Uterus (tissue), 4 donors: ENCODE results near the gene EVA1C. TPM values are rescaled to one million over a fixed set of nuclear protein-coding genes. Genes with fewer than 3 reads are reported as not detected.

Experiments
- DNase-seq, 2 donors: peaks; one replicate each; pipeline ENCODE4 v3.0.0-alpha.2; 2019 to 2020
- H3K27ac ChIP-seq, 2 donors: fragments of 200-600 bp; sonication (generic); 1 replicate in 1 of 2; 2 replicates in 1 of 2; pipeline ENCODE4 v1.5.1; 2016 to 2018
- H3K27me3 ChIP-seq, 2 donors: fragments of 200-600 bp; sonication (generic); one replicate each; pipeline ENCODE4 v1.5.1; 2018 to 2019; ENCODE audit warnings: control low read depth in 1 of 2
- H3K36me3 ChIP-seq, 2 donors: fragments of 200-600 bp; sonication (generic); one replicate each; pipeline ENCODE4 v1.5.1; 2019; ENCODE audit warnings: control low read depth in 1 of 2
- H3K4me1 ChIP-seq, 2 donors: fragments of 200-600 bp; sonication (generic); one replicate each; pipeline ENCODE4 v1.5.1; 2018 to 2019; ENCODE audit warnings: control low read depth in 1 of 2
- H3K4me3 ChIP-seq, 2 donors: fragments of 200-600 bp; sonication (generic); 1 replicate in 1 of 2; 2 replicates in 1 of 2; pipeline ENCODE4 v1.5.1; 2018 to 2019; ENCODE audit warnings: mild to moderate bottlenecking in 1 of 2
- H3K9me3 ChIP-seq, 2 donors: fragments of 200-600 bp; sonication (generic); one replicate each; pipeline ENCODE4 v1.5.1; 2019; ENCODE audit warnings: control low read depth in 1 of 2
- CTCF ChIP-seq, 4 experiments: fragments of 200-600 bp in 2 of 4; fragments of 450-650 bp in 2 of 4; sonication (generic) in 2 of 4; IDR thresholded peaks; one replicate each; pipeline ENCODE4 v1.5.1; 2016 to 2019; ENCODE audit warnings: antibody characterized with exemption in 4 of 4, mild to moderate bottlenecking in 2 of 4, moderate library complexity in 1 of 4
- POLR2A ChIP-seq, 2 donors: fragments of 450-650 bp; IDR thresholded peaks; one replicate each; pipeline ENCODE4 v1.6.1; 2016; ENCODE audit warnings: antibody characterized with exemption in 2 of 2, mild to moderate bottlenecking in 1 of 2, moderate library complexity in 1 of 2
- intact Hi-C: fragments of 100-400 bp; cut with DNase I; formaldehyde crosslinking; loops from one replicate; pipeline ENCODE4 v1.15.1; 2023; ENCODE audit warnings: low total_unique reads
- total RNA-seq, 4 donors: library from RNA; depleted of rRNA in 3 of 4; stranded (reverse); fragments of >200 nt in 3 of 4; gene quantifications; one replicate each; pipeline versions ENCODE4 v1.1.0 to v1.2.4, GENCODE V29; 2014 to 2023
- donor health status: DM: yes; HTN: yes; CAD: no.

EVA1C gene
- 100 to 1,000 TPM in 1 of 4 donors, 10 to 100 TPM in 2, 1 to 10 TPM in 1; 8.3 to 105 (median 48.7) TPM for total RNA-seq

DNA sequence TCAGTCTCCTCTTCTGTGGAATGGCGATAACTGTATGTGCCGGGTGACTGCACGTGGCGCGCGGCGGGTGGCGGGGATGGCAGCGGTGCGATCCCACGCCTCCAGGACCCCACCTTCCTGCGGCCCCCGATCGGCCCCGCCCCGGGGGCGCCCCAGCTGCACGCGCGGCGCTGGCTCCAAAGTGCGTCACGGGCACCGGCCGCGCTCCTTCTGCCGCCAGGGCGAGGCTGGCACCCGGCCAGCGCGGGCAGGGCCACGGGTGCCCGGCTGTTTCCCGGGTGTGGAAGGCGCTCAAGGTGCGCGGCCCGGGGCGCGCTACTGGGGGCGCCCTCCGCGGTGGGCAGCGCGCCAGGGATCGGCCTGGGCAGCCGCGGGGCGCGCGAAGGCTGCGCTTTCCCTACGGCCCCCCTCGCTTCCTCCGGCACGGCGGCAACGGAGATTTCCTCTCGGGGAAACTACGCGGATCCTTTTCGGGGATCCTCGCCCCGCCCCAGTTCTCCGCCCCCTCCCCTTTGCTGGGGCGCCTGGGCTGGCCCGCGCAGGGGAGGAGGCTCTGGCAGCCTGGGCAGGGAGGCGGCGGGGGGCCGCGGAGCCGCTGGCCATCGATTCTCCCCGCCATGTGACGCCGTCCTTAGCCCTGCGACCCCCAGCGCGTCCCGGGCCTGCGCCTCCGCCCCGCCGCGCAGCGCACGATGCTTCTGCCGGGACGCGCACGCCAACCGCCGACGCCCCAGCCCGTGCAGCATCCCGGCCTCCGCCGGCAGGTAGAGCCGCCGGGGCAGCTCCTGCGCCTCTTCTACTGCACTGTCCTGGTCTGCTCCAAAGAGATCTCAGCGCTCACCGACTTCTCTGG is at the start of gene EVA1C:
Gene EVA1C (plus strand): TSS at position 545 of the 853 bp plus-strand sequence. CDS start 148 bp downstream, at position 693.
- H3K4me1 ChIP-seq: peaks cover 0 to 14% of the 10 kb centered on the region in 2 donors
- peak within 1 kb of the TSS; percentile 98 to 100 for H3K27ac ChIP-seq
- peak within 1 kb of the TSS; percentile 72 to 90 for H3K4me3 ChIP-seq
- no peaks in the 10 kb centered on the region for H3K36me3 ChIP-seq
- H3K9me3 ChIP-seq: no peaks in the 10 kb centered on the region
- no peaks in the 10 kb centered on the region for H3K27me3 ChIP-seq
- intact Hi-C loops: loop anchor here (10.0 kb wide), 1 partner anchor 192 kb away; no protein-coding TSS in a partner anchor
- peak; percentile 77 to 82 for DNase-seq
- TF ChIP-seq CTCF (IDR thresholded peaks at IDR 0.05): peak in 3 of 4 experiments; percentile 22 to 52 (median 46)
- TF ChIP-seq POLR2A (IDR thresholded peaks at IDR 0.05): peak; percentile 56 to 76

GRCh38 chr21:32364387-32364786 is 48.1 kb upstream of the EVA1C start:
- intact Hi-C loops: no loop called here
- H3K36me3 ChIP-seq: no peaks in the 10 kb centered on the region

DNA sequence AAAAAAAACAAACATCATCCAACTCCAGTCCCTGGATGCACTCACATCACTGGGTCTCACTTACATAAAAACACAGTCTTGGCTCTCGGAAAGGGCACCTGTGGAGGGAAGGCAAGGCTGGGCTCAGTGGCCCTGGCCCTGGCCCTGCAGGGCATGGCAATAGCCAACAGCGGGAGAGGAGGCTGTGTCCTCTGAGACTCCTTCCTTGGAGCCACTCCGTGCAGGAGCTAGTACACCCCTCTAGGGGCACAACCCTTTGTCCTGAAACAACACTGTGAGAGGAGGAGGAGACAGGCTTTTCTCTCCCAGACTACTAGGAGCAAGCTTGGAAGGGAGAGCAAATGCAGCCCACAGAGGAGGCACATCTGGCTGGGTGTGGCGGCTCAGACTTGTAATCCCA is 47.7 kb upstream of the EVA1C start:
- intact Hi-C loops: no loop called here
- Histone ChIP-seq H3K4me3 (no peak overlapping the region), H3K36me3 (no peaks in the 10 kb centered on the region), H3K27me3 (no peaks in the 10 kb centered on the region), H3K9me3 (no peaks in the 10 kb centered on the region), H3K4me1 (peaks cover 12 to 15% of the 10 kb centered on the region in 2 donors), H3K27ac (peak overlapping the region; percentile 92 to 99)
- TF ChIP-seq CTCF (IDR thresholded peaks at IDR 0.05) (peak in 1 of 4 experiments; percentile 7), POLR2A (IDR thresholded peaks at IDR 0.05) (no peak)
- no peak for DNase-seq

More at GRCh38 chr21:32364387-32364786, 48.1 kb upstream of the EVA1C start:
- DNase-seq: peak in 1 of 2 donors; percentile 47
- TF ChIP-seq POLR2A (IDR thresholded peaks at IDR 0.05): peak in 1 of 2 donors; percentile 22
- no peak for TF ChIP-seq CTCF (IDR thresholded peaks at IDR 0.05)
- Histone ChIP-seq H3K27ac (peak overlapping the region; percentile 92 to 99), H3K4me3 (no peak overlapping the region), H3K9me3 (no peaks in the 10 kb centered on the region), H3K4me1 (peaks cover 10 to 15% of the 10 kb centered on the region in 2 donors), H3K27me3 (no peaks in the 10 kb centered on the region)

DNA sequence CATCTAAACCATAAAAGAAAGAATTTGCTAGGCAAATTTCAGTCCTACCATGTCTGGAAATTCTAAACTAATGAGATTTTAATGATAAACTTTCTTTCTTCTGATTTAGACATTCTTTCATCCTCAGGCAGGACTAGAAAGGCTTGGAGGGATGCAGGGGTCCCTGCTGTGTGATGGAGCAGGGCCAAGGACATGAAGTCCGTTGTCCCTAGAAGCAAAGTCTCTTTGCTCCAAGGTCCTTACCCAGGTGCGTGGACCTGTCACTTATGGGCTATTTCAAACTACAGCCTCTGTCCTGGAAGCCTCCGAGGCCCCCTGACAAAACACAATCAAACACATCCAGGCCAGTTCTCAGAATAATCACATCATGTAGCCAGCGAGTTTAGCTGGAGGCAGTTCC is 46.3 kb upstream of the EVA1C start:
- Histone ChIP-seq H3K36me3 (no peaks in the 10 kb centered on the region), H3K27me3 (no peaks in the 10 kb centered on the region), H3K27ac (peak overlapping the region; percentile 92 to 99)

More for the DNA sequence above, 46.3 kb upstream of the EVA1C start:
- no peak for DNase-seq
- no peak for TF ChIP-seq CTCF (IDR thresholded peaks at IDR 0.05)
- no peak for TF ChIP-seq POLR2A (IDR thresholded peaks at IDR 0.05)
- intact Hi-C loops: no loop called here
- peaks cover 12 to 24% of the 10 kb centered on the region in 2 donors for H3K4me1 ChIP-seq
- H3K9me3 ChIP-seq: no peaks in the 10 kb centered on the region
- H3K4me3 ChIP-seq: no peak overlapping the region
